ENCODE measurements around the gene POU2AF1.
"Not testable (repeated sequence)": the region's sequence is repeated elsewhere in the genome, so short reads cannot be mapped to it uniquely, and the experiment has no call there.

The POU2AF1 gene

GRCh38 chr11:111405551-111405950, 26.5 kb upstream of the POU2AF1 start:
- no peak for TF ChIP-seq CTCF (IDR thresholded peaks at IDR 0.05; ENCODE audit: low read depth, low read length)
- no peak for DNase-seq (ENCODE audit: low read depth in 2 of 2)
- no peak overlapping the region for H3K4me3 ChIP-seq (replicated peaks in 1 of 2; ENCODE audit: low read depth in 2 of 2, low read length in 2 of 2)

GRCh38 chr11:111403051-111403726, 24.1 kb upstream of the POU2AF1 start:
- no peak overlapping the region for H3K4me3 ChIP-seq (replicated peaks in 1 of 2; ENCODE audit: low read depth in 2 of 2, low read length in 2 of 2)
- no peak for TF ChIP-seq CTCF (IDR thresholded peaks at IDR 0.05; ENCODE audit: low read depth, low read length)
- no peak for DNase-seq (ENCODE audit: low read depth in 2 of 2)

GRCh38 chr11:111402411-111402810, 23.3 kb upstream of the POU2AF1 start:
- no peak for TF ChIP-seq CTCF (IDR thresholded peaks at IDR 0.05; ENCODE audit: low read depth, low read length)
- H3K4me3 ChIP-seq (replicated peaks in 1 of 2; ENCODE audit: low read depth in 2 of 2, low read length in 2 of 2) = no peak overlapping the region
- DNase-seq (ENCODE audit: low read depth in 2 of 2) = no peak

- DNase-seq (ENCODE audit: low read depth in 2 of 2); H3K4me3 ChIP-seq (replicated peaks in 1 of 2; ENCODE audit: low read depth in 2 of 2, low read length in 2 of 2): not testable (repeated sequence)
Observed at GRCh38 chr11:111401957-111402356, 22.9 kb upstream of the POU2AF1 start.

GRCh38 chr11:111400595-111400994, 21.5 kb upstream of the POU2AF1 start:
- no peak for DNase-seq (ENCODE audit: low read depth in 2 of 2)
- no peak for TF ChIP-seq CTCF (IDR thresholded peaks at IDR 0.05; ENCODE audit: low read depth, low read length)
- no peak overlapping the region for H3K4me3 ChIP-seq (replicated peaks in 1 of 2; ENCODE audit: low read depth in 2 of 2, low read length in 2 of 2)

DNA sequence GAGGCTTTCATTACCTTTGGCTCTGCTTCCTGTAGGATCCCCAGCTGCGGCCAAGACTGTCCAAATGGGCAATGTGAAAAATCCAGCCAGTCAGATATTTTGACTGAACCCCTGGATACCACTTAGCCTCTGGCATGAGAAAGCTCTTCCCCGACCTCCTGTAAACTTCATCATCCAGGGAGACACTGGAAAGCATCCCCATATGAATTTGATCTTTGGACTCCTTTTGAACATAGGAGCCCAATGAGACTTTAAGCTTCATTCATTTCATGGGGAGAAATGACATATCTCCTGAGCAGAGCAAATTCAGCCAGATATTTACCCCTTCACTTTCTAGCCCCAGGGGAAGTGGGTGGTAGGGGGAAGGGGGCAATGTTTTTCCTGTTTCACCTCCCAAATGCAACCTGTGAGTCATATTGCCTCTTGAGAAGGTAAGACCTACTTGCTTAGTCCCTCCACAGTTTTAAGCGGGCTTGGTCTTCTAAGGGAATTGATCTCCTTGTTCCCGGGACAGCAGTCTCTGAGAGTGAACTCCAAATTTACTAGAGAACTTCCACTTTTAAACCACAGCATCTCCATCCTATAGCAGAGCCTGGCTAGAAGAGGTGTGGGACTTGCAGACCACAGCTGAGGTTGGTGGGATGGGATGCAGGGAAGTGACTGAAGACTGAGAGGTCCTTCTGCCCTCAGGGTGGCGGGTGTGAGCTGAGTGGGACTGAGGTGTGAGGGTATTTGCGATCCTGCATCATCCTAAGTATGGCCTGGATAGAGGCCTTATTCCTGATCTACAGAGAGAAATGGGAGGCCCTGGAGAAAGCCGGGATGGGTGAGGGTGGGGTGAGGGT, 20.3 kb upstream of the POU2AF1 start:
- H3K4me3 ChIP-seq (replicated peaks in 1 of 2; ENCODE audit: low read depth in 2 of 2, low read length in 2 of 2) = no peak overlapping the region
- TF ChIP-seq CTCF (IDR thresholded peaks at IDR 0.05; ENCODE audit: low read depth, low read length) = no peak
- DNase-seq (ENCODE audit: low read depth in 2 of 2) = no peak

GRCh38 chr11:111397034-111397433, 18.0 kb upstream of the POU2AF1 start:
- no peak for TF ChIP-seq CTCF (IDR thresholded peaks at IDR 0.05; ENCODE audit: low read depth, low read length)
- no peak overlapping the region for H3K4me3 ChIP-seq (replicated peaks in 1 of 2; ENCODE audit: low read depth in 2 of 2, low read length in 2 of 2)
- no peak for DNase-seq (ENCODE audit: low read depth in 2 of 2)

Data from cardiac fibroblast (primary cell).